ENCODE results near the gene PHF3.

- TF ChIP-seq EZH2 (IDR thresholded peaks at IDR 0.05; ENCODE audit: insufficient read depth, poor library complexity, severe bottlenecking) (no peak), EZH2phosphoT487 (IDR thresholded peaks at IDR 0.05; ENCODE audit: insufficient read depth, low read depth) (no peak)
These were observed 401 bp upstream of the PHF3 start for GRCh38 chr6:63635215-63635587.
